GM21381 (cell line): ENCODE data around the gene OLFML3.
"Not testable (repeated sequence)": the region's sequence is repeated elsewhere in the genome, so short reads cannot be mapped to it uniquely, and the experiment has no call there.

Experiments
- ATAC-seq: cut with Tn5 transposase; IDR thresholded peaks from one replicate; pipeline ENCODE4 v1.9.1; 2021; ENCODE audit warnings: mild to moderate bottlenecking, moderate library complexity; ENCODE audit not compliant: unreplicated experiment

OLFML3 gene

DNA sequence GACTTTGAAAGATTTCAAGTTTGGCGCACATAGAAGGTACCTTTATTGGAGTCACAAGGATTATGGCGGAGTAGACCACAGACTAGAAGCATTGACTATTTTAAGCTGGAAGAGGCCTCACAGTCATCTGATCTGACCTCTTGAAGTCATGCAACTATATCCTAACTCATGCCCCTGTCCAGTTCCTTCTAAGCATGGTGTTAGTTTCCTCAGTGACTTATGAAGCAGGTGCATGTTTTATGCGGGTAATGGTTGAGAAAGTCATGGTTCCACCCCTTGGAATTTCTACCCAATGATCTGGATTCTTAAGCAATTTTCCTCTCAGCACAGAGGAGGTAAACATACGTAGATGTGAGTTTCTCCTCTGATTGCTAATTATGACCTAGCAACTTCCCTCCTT, 11.7 kb downstream of the OLFML3 start:
- ATAC-seq, result no peak

DNA sequence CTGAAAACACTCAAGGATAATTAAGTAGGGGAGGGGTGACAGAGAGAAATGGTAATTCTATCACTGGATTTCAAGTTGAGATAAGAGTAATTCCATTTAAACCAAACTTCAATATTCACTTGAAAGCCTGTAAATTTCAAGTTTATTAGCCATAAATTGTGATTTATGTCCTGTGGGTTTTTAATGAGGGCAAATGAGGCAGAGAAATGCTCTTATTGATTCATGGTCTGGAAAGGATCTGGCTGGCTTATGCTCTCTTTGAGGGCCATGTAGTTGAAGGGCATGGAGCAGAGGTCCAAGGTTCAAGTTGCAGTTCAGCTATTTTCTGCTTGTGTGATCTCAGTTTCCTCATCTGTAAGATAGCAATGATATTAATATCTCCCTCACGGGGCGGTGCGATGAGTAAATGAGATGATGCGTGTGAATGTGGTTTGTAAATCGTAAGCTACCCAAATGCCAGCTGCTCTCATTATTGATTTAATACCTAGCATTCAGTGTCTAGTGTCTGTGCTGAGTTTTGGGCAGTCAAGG, 12.3 kb downstream of the OLFML3 start:
- no peak for ATAC-seq

DNA sequence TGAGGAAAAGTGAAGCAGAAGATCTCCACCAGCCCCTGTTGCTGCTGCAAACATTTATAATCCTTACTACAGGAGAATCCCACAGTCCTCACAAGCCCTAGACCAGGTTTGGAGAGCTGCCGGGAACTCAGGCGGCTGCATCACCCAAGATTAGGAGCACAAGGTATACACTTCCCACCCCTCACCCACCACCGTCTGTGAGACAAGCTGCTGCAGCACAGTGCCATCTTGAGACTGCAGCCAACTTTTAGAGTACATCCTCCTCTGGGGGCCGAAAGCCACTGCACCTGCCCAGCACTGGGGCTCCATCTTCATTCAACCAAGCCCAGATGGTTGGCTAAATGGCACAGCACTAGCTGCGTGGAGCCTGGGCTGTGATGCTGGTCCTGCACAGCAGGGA, 13.8 kb downstream of the OLFML3 start:
- ATAC-seq, result no peak

DNA sequence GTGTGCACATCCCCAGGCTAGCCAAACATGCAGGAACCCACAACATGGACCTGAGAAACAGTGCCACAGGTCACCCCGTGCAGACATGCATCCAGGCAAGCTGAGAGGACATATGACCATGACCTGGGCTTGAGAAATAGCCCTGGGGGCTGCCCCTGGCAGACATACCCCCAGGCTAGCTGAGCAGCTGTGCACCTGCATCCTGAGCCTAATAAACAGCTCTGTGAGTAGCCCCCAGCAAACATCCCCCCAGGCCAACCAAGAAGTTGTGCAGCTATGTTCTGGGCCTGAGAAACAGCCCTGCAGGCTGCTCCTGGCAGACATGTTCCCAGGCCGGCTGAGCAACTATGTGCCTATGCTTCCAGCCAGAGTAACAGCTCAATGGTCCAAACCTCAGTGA, 14.5 kb downstream of the OLFML3 start:
- no peak for ATAC-seq

DNA sequence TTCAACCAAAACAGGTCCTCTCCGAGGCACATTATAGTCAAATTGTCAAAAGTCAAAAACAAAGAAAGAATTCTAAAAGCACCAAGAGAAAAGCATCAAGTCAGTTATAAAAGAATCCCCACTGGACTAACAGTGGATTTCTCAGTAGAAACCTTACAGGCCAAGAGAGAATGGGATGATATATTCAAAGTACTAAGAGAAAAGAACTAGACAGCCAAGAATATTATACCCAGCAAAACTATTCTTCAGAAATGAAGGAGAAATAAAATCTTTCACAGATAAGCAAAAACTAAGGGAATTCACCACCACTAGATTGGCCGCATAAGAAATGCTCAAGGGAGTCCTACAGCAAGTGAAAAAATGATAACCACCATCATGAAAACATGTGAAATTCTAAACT, 16.1 kb downstream of the OLFML3 start:
- no peak for ATAC-seq

DNA sequence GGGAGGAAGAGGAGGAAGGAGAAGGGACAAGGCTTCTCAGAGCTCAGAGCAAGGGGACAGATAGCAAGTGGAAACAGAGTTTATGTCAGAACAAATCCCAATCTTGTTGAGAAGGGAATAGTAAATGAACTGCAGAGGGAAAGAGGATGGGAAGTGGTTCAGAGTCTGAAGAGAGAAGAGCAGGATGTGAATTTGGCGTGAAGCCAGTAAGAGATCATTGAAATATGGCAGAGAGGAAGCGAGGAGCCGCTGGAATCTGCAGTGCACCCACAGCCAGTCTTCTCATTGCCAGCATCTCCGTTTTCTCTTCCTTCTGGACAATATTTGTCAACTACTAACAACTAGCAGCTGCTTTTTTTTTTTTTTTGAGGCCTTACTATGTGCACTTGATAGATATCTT, 19.1 kb downstream of the OLFML3 start:
- no peak for ATAC-seq

DNA sequence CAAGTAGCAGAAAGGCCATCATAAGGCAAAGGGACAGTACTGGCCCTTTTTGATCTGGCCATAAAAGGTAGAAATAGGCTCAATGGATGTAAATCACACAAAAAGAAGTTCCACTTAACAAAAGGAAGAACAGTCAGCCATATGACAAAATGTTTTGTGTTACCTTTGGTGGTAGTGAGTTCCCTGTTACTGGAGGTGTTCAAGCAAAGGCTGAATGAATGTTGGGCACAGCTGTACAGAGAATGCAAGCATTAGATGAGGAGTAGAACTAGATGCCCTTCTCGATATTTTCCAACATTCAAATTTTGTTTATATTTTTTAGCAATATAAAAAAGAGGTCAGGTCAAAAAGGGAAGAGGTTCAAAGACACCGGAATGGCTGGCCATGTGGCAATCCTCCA, 20.0 kb downstream of the OLFML3 start:
- ATAC-seq, result no peak

DNA sequence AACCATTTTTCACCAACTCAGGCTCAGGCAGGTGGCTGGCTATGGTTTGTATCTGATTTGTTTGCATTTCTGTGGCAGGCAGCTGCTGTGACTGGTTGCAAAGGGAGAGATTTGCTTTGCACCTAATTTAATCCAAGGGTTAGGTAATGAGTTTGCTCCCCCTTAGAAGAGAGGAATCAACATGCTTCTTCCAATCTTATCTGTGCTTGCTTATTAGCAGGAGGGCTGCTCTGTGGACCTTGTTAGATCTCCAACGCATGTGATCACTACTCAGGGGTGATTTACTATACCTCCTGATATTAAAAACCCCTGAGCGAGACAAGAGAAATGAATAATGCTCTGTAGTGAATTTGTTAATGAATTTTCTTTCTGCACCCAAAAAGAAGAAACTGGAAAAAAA, 20.5 kb downstream of the OLFML3 start:
- no peak for ATAC-seq

DNA sequence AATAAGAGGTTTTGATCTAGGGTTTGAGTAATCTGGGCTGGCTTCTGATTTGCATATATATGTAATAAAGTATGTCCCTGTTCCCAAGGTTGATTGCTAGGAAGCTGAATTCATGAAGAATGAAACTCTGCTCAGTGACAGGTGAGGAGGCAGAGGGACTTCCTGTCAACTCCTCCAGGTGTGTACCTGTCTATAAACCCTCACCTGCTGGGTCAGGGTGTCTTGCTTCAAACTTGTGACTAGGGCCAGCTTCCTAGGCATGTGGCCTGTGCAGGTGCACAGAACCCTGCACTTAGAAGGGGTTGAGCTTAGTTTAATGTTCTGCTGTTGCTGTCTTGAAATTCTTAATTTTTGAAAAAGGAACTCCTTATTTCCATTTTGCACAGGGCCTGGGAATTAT, 21.1 kb downstream of the OLFML3 start:
- no peak for ATAC-seq

DNA sequence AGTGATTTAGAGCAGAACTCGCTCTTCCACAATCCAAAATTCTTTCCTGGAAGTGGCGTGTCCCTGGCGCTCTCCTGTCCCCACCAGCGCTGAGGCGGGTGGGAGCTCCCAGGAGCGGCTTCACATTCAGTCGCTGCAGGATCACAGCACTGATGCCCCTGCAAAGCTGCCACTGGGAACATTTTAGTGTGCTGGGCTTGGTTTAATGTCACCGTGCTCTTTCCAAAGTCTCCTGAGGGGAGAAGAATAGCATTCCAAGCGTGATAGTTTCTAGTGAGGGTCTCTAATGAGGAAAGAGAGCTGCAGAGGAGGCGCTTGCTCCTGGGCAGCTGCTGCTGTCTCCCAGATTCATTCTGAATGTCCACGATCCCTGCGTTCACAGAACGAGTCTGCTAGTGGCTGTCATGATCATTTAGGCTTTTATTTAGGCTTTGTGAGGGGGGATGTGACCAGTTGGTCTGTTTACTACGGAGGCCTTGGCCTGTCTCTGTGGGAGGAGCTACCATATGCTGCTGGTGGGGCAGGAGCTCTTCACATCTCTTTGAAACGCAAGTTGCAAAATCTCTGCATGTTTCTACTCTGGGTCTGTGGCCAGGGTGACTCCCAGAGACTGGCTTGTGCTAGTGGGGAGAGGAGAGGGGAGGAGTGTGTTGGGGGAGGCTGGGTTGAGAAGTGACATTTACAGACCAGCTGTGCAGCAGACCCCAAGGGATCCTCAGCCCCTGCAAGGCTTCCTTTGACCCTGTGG, 23.4 kb downstream of the OLFML3 start:
- no peak for ATAC-seq

DNA sequence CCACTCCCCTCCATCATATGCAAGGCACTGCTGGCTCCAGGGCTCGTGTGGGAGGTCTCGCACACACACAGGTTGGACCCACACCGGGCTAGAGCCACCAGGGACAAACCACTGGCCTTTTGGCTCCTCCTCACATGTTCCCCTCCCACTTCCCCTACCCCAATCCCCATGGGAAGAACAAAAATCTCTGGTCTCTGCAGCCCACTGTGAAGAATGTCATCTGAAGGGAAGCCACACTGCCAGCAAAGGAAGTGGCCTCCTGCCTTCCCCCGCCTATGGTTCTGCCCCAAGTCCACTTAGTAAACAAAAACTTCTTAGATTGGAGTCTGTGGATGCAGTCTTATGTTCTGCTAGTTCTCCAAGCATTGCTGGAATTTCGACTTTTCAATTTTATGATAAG, 24.2 kb downstream of the OLFML3 start:
- ATAC-seq, result no peak

DNA sequence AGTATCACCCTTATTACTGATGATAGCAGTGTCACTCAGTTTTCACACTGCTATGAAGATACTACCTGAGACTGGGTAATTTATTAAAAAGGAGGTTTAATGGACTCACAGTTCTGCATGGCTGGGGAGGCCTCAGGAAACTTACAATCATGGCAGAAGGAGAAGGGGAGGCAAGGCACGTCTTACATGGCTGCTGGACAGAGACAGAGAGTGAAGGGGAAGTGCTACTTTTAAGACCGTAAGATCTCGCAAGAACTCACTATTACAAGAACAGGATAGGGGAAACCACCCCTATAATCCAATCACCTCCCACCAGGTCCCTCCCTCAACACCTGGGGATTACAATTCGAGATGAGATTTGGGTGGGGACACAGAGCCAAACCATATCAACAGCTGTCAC, 27.6 kb downstream of the OLFML3 start:
- ATAC-seq, result not testable (repeated sequence)

DNA sequence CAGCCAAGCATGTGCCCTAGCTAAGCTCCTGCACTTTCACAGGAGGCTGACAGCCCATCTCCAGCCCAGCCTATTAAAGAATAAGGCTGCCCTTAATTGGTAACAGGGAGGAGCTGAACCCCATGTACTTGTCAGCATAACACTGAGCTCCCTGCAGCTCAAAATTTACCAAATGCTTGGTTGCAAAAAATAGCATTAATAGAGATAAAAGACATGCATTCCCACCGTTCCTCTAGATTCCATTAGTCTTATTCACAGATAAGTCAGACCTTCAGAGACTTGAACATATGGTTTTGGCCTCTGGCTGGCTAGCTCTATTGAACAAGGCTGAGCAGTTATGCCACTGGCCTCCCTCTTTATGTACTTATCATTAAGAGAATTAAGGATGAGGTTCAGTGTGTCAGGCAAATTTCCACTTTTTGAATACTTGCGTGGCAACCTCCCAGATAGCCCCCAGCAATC, 29.2 kb downstream of the OLFML3 start:
- no peak for ATAC-seq

DNA sequence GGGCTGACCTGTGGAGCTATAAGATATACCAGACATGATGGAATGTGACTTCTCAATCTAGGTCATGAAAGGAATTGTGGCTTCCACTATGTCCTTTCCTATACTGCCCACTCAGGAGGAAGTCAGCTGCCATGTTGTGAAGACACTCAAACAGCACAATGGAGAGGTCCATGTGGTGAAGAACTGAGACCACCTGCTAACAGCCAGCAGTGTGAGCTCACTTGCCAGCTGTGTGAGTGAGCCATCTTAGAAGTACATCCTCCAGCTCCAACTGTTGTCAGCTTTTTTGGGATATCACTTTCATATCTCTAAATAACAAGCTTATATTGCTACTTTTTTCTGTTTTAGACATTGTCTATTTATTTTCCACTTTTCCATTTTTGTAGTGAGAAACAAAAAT, 29.7 kb downstream of the OLFML3 start:
- ATAC-seq, result no peak

DNA sequence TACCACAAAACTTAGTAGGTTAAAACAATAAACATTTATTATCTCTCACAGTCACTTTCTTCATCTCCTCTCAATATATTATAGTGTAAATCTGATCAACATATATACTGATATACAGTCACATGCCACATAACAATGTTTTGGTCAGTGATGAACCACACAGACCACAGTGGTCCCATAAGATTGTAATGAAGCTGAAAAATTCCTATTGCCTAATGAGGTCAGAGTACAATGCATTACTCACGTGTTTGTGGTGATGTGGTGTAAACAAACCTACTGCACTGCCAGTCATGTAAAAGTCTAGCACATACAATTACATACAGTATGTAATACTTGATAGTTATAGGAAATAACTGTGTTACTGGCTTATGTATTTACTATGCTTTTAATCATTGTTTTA, 30.1 kb downstream of the OLFML3 start:
- no peak for ATAC-seq

DNA sequence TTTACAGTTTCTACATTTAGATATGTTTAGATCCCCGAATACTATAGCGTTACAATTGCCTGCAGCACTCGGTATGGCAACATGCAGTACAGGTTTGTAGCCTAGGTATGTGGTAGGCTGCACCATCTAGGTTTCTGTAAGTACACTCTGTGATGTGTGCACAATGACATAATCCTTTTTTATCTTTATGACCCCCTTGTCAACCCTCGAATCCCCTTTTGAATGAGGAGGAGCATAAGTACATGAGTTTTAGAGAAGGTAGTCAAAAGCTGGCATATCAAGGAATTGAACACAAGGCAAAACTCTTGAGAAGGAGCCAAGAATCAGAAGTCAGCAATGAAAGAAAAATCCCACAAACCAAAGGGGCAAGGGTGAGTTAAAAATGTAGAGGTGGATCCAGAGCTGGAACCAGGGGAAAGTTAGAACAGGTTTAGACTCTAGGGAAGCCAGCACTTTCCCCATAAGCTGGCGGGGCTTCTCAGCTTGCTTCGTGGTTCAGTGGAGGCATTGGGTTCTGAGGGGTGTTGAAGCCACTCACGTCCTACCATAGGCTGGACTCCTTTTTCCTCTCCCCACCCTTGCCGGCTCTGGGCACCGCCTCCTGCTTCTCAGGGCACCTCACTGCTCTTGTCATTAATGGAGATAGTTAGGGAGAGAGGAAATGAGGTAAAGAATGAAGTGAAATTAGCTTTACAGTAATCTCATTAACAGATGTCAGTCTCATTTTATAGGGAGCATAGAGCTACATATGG, 31.3 kb downstream of the OLFML3 start:
- no peak for ATAC-seq

DNA sequence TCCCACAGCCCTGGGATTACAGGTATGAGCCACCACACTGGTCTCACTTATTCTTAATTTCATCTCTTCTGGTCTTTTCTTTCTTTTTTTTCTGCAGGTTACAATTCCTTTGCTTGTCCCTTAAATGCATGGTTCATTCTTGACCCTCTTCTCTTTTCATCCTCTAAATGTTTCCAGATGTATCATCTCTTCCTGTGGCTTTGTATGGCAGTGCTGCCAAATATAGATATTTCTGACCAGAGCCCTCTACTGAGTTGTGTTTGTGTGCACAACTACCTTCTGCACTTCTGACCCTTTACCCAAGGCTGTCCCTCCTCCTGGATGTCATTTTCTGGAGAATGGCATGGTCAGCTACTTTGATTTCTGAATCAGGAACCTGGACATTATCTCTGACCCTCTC, 32.5 kb downstream of the OLFML3 start:
- no peak for ATAC-seq

DNA sequence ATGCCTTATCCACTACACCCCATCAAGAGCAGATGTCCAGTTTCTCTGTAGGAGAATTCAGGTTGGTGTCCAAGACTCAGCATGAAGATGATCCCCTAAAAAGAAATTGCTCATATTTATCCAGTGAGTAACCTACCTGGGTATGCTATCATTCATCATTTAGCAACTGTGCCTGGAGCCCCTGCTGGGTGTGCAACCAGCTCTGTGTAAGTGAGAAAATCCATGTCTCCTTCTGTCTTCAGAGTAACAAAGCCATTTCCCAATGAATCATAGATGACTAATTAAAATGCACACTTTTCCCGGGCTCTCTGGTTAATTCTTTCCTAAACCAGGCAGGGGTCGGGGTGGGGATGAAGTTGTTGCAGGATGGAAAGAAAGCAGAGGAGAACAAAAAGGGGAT, 35.8 kb downstream of the OLFML3 start:
- no peak for ATAC-seq

DNA sequence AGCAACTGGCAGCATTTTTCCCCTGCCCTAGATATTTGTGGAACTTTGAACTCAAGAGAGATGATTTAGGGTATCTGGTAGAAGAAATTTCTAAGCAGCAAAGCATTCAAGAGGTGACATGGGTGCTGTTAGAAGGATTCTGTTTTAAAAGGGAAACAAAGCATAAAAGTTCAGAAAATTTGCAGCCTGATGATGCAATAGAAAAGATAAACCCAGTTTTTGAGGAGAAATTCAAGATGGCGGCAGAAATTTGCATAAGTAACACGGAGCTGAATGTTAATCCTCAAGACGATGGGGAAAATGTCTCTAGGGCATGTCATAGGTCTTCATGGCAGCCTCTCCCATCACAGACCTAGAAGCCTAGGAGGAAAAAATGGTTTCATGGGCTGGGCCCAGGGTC, 40.5 kb downstream of the OLFML3 start:
- not testable (repeated sequence) for ATAC-seq

DNA sequence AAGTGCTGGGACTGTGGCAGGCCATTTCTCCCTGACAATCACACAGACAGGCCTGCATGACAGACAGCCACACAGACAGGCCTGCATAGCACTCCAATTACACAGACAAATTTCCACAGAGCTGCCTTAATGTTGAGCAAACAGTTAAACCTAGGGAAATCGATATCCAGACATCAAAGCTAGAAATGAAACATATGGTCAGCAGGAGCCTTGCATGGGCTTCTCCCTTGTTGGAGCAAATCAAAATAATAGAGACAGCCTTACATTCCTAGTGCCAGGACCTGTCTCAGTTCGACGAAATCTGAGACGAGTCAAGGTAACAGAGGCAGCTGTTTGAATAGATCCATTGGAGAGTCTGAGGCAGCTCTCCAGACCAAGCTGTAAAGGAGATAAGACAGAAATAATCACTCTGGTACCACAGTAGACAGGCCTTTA, 42.4 kb downstream of the OLFML3 start:
- ATAC-seq, result no peak

DNA sequence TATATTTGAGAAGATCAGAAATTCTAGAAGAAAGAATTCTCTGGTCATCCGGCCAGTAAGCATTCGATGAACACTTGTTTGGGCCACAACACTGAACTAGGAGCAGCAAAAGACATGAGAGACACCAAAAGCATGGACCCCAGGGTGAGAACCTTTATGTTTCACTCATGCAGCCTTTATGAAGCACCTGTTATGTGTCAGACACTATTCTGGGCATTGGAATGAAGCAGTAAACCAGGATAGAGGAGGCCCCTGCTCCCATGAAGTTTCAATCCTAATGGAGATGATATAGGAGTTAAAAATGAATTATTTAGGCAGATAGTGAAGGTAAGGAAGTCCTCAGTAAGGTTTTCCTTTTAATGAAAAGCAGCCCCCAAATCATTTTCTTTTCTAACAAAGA, 43.6 kb downstream of the OLFML3 start:
- ATAC-seq, result no peak

DNA sequence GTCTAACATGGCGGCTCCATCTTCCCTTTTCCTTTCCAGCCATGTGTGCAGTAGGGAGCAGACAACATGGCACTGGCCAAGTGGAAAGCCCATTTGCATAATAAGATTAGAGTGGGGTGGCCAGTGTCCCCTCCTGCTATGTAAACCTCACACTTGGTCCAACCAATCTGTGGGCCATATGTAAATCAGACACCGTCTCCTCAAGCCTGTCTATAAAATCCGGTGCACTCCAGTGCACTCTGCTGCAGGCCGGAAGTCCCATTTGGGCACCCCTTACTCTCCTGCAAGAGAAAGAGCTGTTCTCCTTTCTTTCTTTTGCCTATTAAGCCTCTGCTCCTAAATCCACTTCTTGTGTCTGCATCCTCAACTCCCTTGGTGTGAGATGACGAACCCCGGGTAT, 44.1 kb downstream of the OLFML3 start:
- ATAC-seq, result no peak
